ENCODE results near the gene HCN2.

The HCN2 gene

GRCh38 chr19:640606-641189 is 51.0 kb downstream of the HCN2 start:
- DNase-seq (ENCODE audit: low read depth) = no peak

GRCh38 chr19:641702-642101 is 52.0 kb downstream of the HCN2 start:
- no peak for DNase-seq (ENCODE audit: low read depth)

- DNase-seq (ENCODE audit: low read depth) = no peak
Measured at GRCh38 chr19:642767-643727, 53.4 kb downstream of the HCN2 start.

GRCh38 chr19:643736-644135 is 54.1 kb downstream of the HCN2 start:
- no peak for DNase-seq (ENCODE audit: low read depth)

GRCh38 chr19:644363-644762 is 54.7 kb downstream of the HCN2 start:
- DNase-seq (ENCODE audit: low read depth) = no peak

- DNase-seq (ENCODE audit: low read depth) = no peak
Measured at GRCh38 chr19:644789-645188, 55.1 kb downstream of the HCN2 start.

GRCh38 chr19:645912-646778 is 56.5 kb downstream of the HCN2 start:
- no peak for DNase-seq (ENCODE audit: low read depth)

- DNase-seq (ENCODE audit: low read depth) = no peak
Measured at GRCh38 chr19:646779-647565, 57.3 kb downstream of the HCN2 start.

GRCh38 chr19:647566-648284 is 58.0 kb downstream of the HCN2 start:
- DNase-seq (ENCODE audit: low read depth) = no peak

GRCh38 chr19:648305-648704 is 58.6 kb downstream of the HCN2 start:
- no peak for DNase-seq (ENCODE audit: low read depth)

GRCh38 chr19:648904-649801 is 59.5 kb downstream of the HCN2 start:
- DNase-seq (ENCODE audit: low read depth) = no peak

GRCh38 chr19:650121-650520 is 60.4 kb downstream of the HCN2 start:
- no peak for DNase-seq (ENCODE audit: low read depth)

GRCh38 chr19:651114-651818 is 61.6 kb downstream of the HCN2 start:
- DNase-seq (ENCODE audit: low read depth) = no peak

- no peak for DNase-seq (ENCODE audit: low read depth)
Measured at GRCh38 chr19:651991-652390, 62.3 kb downstream of the HCN2 start.

- DNase-seq (ENCODE audit: low read depth) = no peak
Measured at GRCh38 chr19:652467-653389, 63.0 kb downstream of the HCN2 start.

GRCh38 chr19:653425-653824 is 63.7 kb downstream of the HCN2 start:
- no peak for DNase-seq (ENCODE audit: low read depth)

- no peak for DNase-seq (ENCODE audit: low read depth)
Measured at GRCh38 chr19:655691-656090, 66.0 kb downstream of the HCN2 start.

Data from iris pigment epithelial cell (primary cell).